Measurements from ENCODE around the gene HNRNPC. TPM values are rescaled to one million over a fixed set of nuclear protein-coding genes. Genes with fewer than 3 reads are reported as not detected.
A peak's percentile ranks its signal among the peaks of the same experiment; 100 is the strongest.
"Not testable (repeated sequence)": the region's sequence is repeated elsewhere in the genome, so short reads cannot be mapped to it uniquely, and the experiment has no call there.

The HNRNPC gene
- total RNA-seq, 3 donors from 2014 or later, result 273 to 334 (median 312) TPM

GRCh38 chr14:21300892-21301291, 31.6 kb upstream of the HNRNPC start:
- no peak for TF ChIP-seq CTCF (IDR thresholded peaks at IDR 0.05)
- ATAC-seq, result peak; percentile 70
- DNase-seq, result peak; percentile 39 to 54 (median 53)
- intact Hi-C loops (cut with DNase I, micrococcal nuclease), result no loop called here
- Histone ChIP-seq H3K4me1 (ENCODE audit: low read depth) (peaks cover 5% of the 10 kb centered on the region), H3K4me3 (no peak overlapping the region), H3K36me3 (ENCODE audit: low read depth) (no peaks in the 10 kb centered on the region), H3K9me3 (no peaks in the 10 kb centered on the region)

GRCh38 chr14:21299562-21300130, 30.4 kb upstream of the HNRNPC start:
- ATAC-seq, result no peak
- DNase-seq, result no peak
- H3K9me3 ChIP-seq, result no peaks in the 10 kb centered on the region
- no peak for TF ChIP-seq CTCF (IDR thresholded peaks at IDR 0.05)
- peaks cover 5% of the 10 kb centered on the region for H3K4me1 ChIP-seq (ENCODE audit: low read depth)
- intact Hi-C loops (cut with DNase I, micrococcal nuclease), result no loop called here
- no peaks in the 10 kb centered on the region for H3K36me3 ChIP-seq (ENCODE audit: low read depth)
- no peak overlapping the region for H3K4me3 ChIP-seq

GRCh38 chr14:21298358-21298757, 29.1 kb upstream of the HNRNPC start:
- no peak overlapping the region for H3K4me3 ChIP-seq
- no peak for TF ChIP-seq CTCF (IDR thresholded peaks at IDR 0.05)
- intact Hi-C loops (cut with DNase I, micrococcal nuclease), result no loop called here
- ATAC-seq, result no peak
- DNase-seq, result no peak
- H3K9me3 ChIP-seq, result no peaks in the 10 kb centered on the region
- peaks cover 5% of the 10 kb centered on the region for H3K4me1 ChIP-seq (ENCODE audit: low read depth)
- H3K36me3 ChIP-seq (ENCODE audit: low read depth), result no peaks in the 10 kb centered on the region

DNA sequence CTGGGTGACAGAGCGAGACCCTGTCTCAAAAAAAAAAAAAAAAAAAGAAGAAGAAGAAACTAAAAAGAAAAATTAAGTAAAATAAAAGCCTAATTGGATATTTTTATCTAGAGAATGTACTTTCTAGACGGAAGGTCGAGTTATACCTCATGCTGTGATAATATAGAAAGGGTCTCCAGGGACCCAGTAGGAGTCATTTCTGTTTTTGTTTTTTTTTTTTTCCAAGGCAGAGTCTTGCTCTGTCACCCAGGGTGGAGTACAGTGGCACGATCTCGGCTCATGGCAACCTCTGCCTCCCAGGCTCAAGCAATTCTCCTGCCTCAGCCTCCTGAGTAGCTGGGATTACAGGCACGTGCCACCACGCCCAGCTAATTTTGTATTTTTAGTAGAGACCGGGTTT, 24.8 kb upstream of the HNRNPC start:
- H3K9me3 ChIP-seq; H3K36me3 ChIP-seq (ENCODE audit: low read depth); ATAC-seq; H3K4me3 ChIP-seq; intact Hi-C loops (cut with DNase I, micrococcal nuclease); H3K4me1 ChIP-seq (ENCODE audit: low read depth); DNase-seq: not testable (repeated sequence)

- Histone ChIP-seq H3K4me1 (ENCODE audit: low read depth) (no peaks in the 10 kb centered on the region), H3K4me3 (no peak overlapping the region), H3K9me3 (no peaks in the 10 kb centered on the region), H3K36me3 (ENCODE audit: low read depth) (no peaks in the 10 kb centered on the region)
- no peak for DNase-seq
- no peak for TF ChIP-seq CTCF (IDR thresholded peaks at IDR 0.05)
- intact Hi-C loops (cut with DNase I, micrococcal nuclease), result no loop called here
- ATAC-seq, result no peak
Observed at GRCh38 chr14:21287168-21287567, 17.9 kb upstream of the HNRNPC start.

GRCh38 chr14:21286516-21286915, 17.3 kb upstream of the HNRNPC start:
- DNase-seq; H3K4me3 ChIP-seq; intact Hi-C loops (cut with DNase I, micrococcal nuclease); H3K36me3 ChIP-seq (ENCODE audit: low read depth); H3K9me3 ChIP-seq; ATAC-seq; H3K4me1 ChIP-seq (ENCODE audit: low read depth): not testable (repeated sequence)

- DNase-seq; H3K9me3 ChIP-seq; ATAC-seq; intact Hi-C loops (cut with DNase I, micrococcal nuclease); H3K4me1 ChIP-seq (ENCODE audit: low read depth); H3K4me3 ChIP-seq; H3K36me3 ChIP-seq (ENCODE audit: low read depth): not testable (repeated sequence)
Observed at GRCh38 chr14:21281917-21282316, 12.7 kb upstream of the HNRNPC start.

Data from mucosa of descending colon (tissue), 3 donors.